Activated T-cell treated with anti-CD3 and anti-CD28 coated beads, Interleukin-2, amount 50 U/mL, for 24 hours (primary cell): ENCODE data around the gene PGM2L1.

Experiments
- DNase-seq: peaks from one replicate; pipeline ENCODE4 v3.0.0-alpha.2; 2020
- H3K27ac Mint-ChIP-seq: 2 replicates; pipeline ENCODE4 v1.8.0; 2020; ENCODE audit warnings: mild to moderate bottlenecking, mixed read lengths
- H3K27me3 Mint-ChIP-seq: 2 replicates; pipeline ENCODE4 v1.8.0; 2020; ENCODE audit warnings: mixed read lengths
- H3K36me3 Mint-ChIP-seq: 2 replicates; pipeline ENCODE4 v1.8.0; 2020; ENCODE audit warnings: low read depth, mixed read lengths
- H3K4me1 Mint-ChIP-seq: 2 replicates; pipeline ENCODE4 v1.8.0; 2020; ENCODE audit warnings: low read depth, mixed read lengths
- H3K4me3 Mint-ChIP-seq: 2 replicates; pipeline ENCODE4 v1.8.0; 2020; ENCODE audit warnings: mild to moderate bottlenecking, moderate library complexity, mixed read lengths
- H3K9me3 Mint-ChIP-seq: 2 replicates; pipeline ENCODE4 v1.8.0; 2020; ENCODE audit warnings: mixed read lengths

Gene PGM2L1

GRCh38 chr11:74311352-74311926, 86.8 kb downstream of the PGM2L1 start, which contains the start of gene P4HA3:
Gene P4HA3, minus strand, starts transcription at chr11:74311640. Its CDS starts 29 bp downstream, at chr11:74311611.
- Mint-ChIP-seq H3K4me1 (peaks cover 6% of the 10 kb centered on the region), H3K27me3 (peaks cover 57% of the 10 kb centered on the region), H3K9me3 (peaks cover 2% of the 10 kb centered on the region), H3K36me3 (no peaks in the 10 kb centered on the region), H3K27ac (no peak within 1 kb of the TSS), H3K4me3 (peak within 1 kb of the TSS; percentile 57)
- peak; percentile 76 for DNase-seq

- peaks cover 60% of the 10 kb centered on the region for H3K27me3 Mint-ChIP-seq
- H3K9me3 Mint-ChIP-seq, result peaks cover 2% of the 10 kb centered on the region
- H3K27ac Mint-ChIP-seq, result no peak overlapping the region
- H3K4me1 Mint-ChIP-seq, result peaks cover 6% of the 10 kb centered on the region
- H3K4me3 Mint-ChIP-seq, result peak overlapping the region; percentile 57
- no peak for DNase-seq
- no peaks in the 10 kb centered on the region for H3K36me3 Mint-ChIP-seq
Measured at GRCh38 chr11:74310857-74311256, 87.4 kb downstream of the PGM2L1 start.

- H3K4me3 Mint-ChIP-seq, result no peak overlapping the region
- peaks cover 69% of the 10 kb centered on the region for H3K27me3 Mint-ChIP-seq
- no peaks in the 10 kb centered on the region for H3K36me3 Mint-ChIP-seq
- H3K27ac Mint-ChIP-seq, result no peak overlapping the region
- DNase-seq, result no peak
- no peaks in the 10 kb centered on the region for H3K9me3 Mint-ChIP-seq
- peaks cover 6% of the 10 kb centered on the region for H3K4me1 Mint-ChIP-seq
Measured at GRCh38 chr11:74307434-74307833, 90.8 kb downstream of the PGM2L1 start.

GRCh38 chr11:74306435-74307175, 91.6 kb downstream of the PGM2L1 start:
- Mint-ChIP-seq H3K36me3 (no peaks in the 10 kb centered on the region), H3K27me3 (peaks cover 63% of the 10 kb centered on the region), H3K9me3 (no peaks in the 10 kb centered on the region), H3K27ac (no peak overlapping the region), H3K4me3 (no peak overlapping the region), H3K4me1 (peaks cover 2% of the 10 kb centered on the region)
- no peak for DNase-seq

GRCh38 chr11:74299015-74299414, 99.2 kb downstream of the PGM2L1 start:
- no peak for DNase-seq
- Mint-ChIP-seq H3K4me3 (no peak overlapping the region), H3K36me3 (no peaks in the 10 kb centered on the region), H3K9me3 (no peaks in the 10 kb centered on the region), H3K27ac (no peak overlapping the region), H3K27me3 (peaks cover 17% of the 10 kb centered on the region), H3K4me1 (peaks cover 4% of the 10 kb centered on the region)

- Mint-ChIP-seq H3K4me1 (peaks cover 4% of the 10 kb centered on the region), H3K4me3 (no peak overlapping the region), H3K36me3 (no peaks in the 10 kb centered on the region), H3K27ac (no peak overlapping the region), H3K9me3 (no peaks in the 10 kb centered on the region), H3K27me3 (peaks cover 22% of the 10 kb centered on the region)
- DNase-seq, result no peak
Measured at GRCh38 chr11:74297484-74297883, 100.7 kb downstream of the PGM2L1 start.

- no peak overlapping the region for H3K4me3 Mint-ChIP-seq
- H3K9me3 Mint-ChIP-seq, result no peaks in the 10 kb centered on the region
- no peak for DNase-seq
- H3K27ac Mint-ChIP-seq, result no peak overlapping the region
- no peaks in the 10 kb centered on the region for H3K36me3 Mint-ChIP-seq
- H3K27me3 Mint-ChIP-seq, result peaks cover 11% of the 10 kb centered on the region
- peaks cover 7% of the 10 kb centered on the region for H3K4me1 Mint-ChIP-seq
Measured at GRCh38 chr11:74288911-74289310, 109.3 kb downstream of the PGM2L1 start.

- H3K4me1 Mint-ChIP-seq, result peaks cover 7% of the 10 kb centered on the region
- no peaks in the 10 kb centered on the region for H3K36me3 Mint-ChIP-seq
- H3K27ac Mint-ChIP-seq, result no peak overlapping the region
Measured at GRCh38 chr11:74288161-74288560, 110.1 kb downstream of the PGM2L1 start.

GRCh38 chr11:74284466-74284865, 113.8 kb downstream of the PGM2L1 start:
- Mint-ChIP-seq H3K27me3 (no peaks in the 10 kb centered on the region), H3K36me3 (no peaks in the 10 kb centered on the region), H3K4me3 (no peak overlapping the region), H3K27ac (no peak overlapping the region), H3K9me3 (no peaks in the 10 kb centered on the region), H3K4me1 (peaks cover 7% of the 10 kb centered on the region)
- DNase-seq, result no peak

More at GRCh38 chr11:74288161-74288560, 110.1 kb downstream of the PGM2L1 start:
- Mint-ChIP-seq H3K27me3 (peaks cover 6% of the 10 kb centered on the region), H3K4me3 (no peak overlapping the region), H3K9me3 (no peaks in the 10 kb centered on the region)
- no peak for DNase-seq

GRCh38 chr11:74283580-74284180, 114.6 kb downstream of the PGM2L1 start:
- Mint-ChIP-seq H3K27ac (no peak overlapping the region), H3K9me3 (no peaks in the 10 kb centered on the region), H3K27me3 (no peaks in the 10 kb centered on the region)

GRCh38 chr11:74282914-74283371, 115.3 kb downstream of the PGM2L1 start:
- Mint-ChIP-seq H3K36me3 (no peaks in the 10 kb centered on the region), H3K27ac (no peak overlapping the region), H3K9me3 (no peaks in the 10 kb centered on the region), H3K27me3 (no peaks in the 10 kb centered on the region), H3K4me3 (no peak overlapping the region), H3K4me1 (peaks cover 1% of the 10 kb centered on the region)
- no peak for DNase-seq

More at GRCh38 chr11:74283580-74284180, 114.6 kb downstream of the PGM2L1 start:
- Mint-ChIP-seq H3K36me3 (no peaks in the 10 kb centered on the region), H3K4me3 (no peak overlapping the region), H3K4me1 (peaks cover 7% of the 10 kb centered on the region)
- no peak for DNase-seq

- Mint-ChIP-seq H3K4me3 (no peak overlapping the region), H3K27me3 (no peaks in the 10 kb centered on the region), H3K27ac (no peak overlapping the region), H3K4me1 (no peaks in the 10 kb centered on the region), H3K36me3 (no peaks in the 10 kb centered on the region), H3K9me3 (no peaks in the 10 kb centered on the region)
- DNase-seq, result no peak
Measured at GRCh38 chr11:74282421-74282820, 115.8 kb downstream of the PGM2L1 start.

GRCh38 chr11:74280494-74280893, 117.7 kb downstream of the PGM2L1 start:
- DNase-seq, result no peak
- no peaks in the 10 kb centered on the region for H3K36me3 Mint-ChIP-seq
- H3K27ac Mint-ChIP-seq, result no peak overlapping the region
- H3K9me3 Mint-ChIP-seq, result no peaks in the 10 kb centered on the region
- H3K4me3 Mint-ChIP-seq, result no peak overlapping the region
- no peaks in the 10 kb centered on the region for H3K4me1 Mint-ChIP-seq
- no peaks in the 10 kb centered on the region for H3K27me3 Mint-ChIP-seq
